CD14-positive monocyte (primary cell): Measurements from ENCODE around the gene RNF17. TPM values are rescaled to one million over a fixed set of nuclear protein-coding genes. Genes with fewer than 3 reads are reported as not detected.

Experiments used
- DNase-seq, 3 donors: peaks; one replicate each; pipeline ENCODE4 v3.0.0-alpha.2; 2011 to 2022
- H2AFZ ChIP-seq: 2 replicates; pipeline ENCODE4 v1.6.0; 2012; ENCODE audit warnings: mild to moderate bottlenecking, low read depth, low read length, inconsistent platforms; ENCODE audit not compliant: insufficient read depth, poor library complexity, severe bottlenecking
- H3K27ac ChIP-seq, 2 donors: 1 replicate in 1 of 2; 2 replicates in 1 of 2; pipeline ENCODE4 v1.5.1; 2012 to 2013; ENCODE audit warnings: low read length in 2 of 2, control low read depth in 1 of 2, inconsistent platforms in 1 of 2, low read depth in 1 of 2, mild to moderate bottlenecking in 1 of 2
- H3K27me3 ChIP-seq, 2 donors: one replicate each; pipeline versions ENCODE4 v1.6.0 to v1.6.1; 2011 to 2013; ENCODE audit warnings: low read length in 2 of 2; ENCODE audit not compliant: control insufficient read depth in 2 of 2, insufficient read depth in 2 of 2
- H3K36me3 ChIP-seq, 2 donors: replicated peaks in 1 of 2; 1 replicate in 1 of 2; 2 replicates in 1 of 2; pipeline versions ENCODE4 v1.5.1 to v1.6.1; 2012 to 2013; ENCODE audit warnings: low read length in 2 of 2, control low read depth in 1 of 2, inconsistent platforms in 1 of 2, mild to moderate bottlenecking in 1 of 2; ENCODE audit not compliant: insufficient read depth in 2 of 2, control insufficient read depth in 1 of 2
- H3K4me1 ChIP-seq, 2 donors: 1 replicate in 1 of 2; 2 replicates in 1 of 2; pipeline versions ENCODE4 v1.5.1 to v1.6.1; 2012 to 2013; ENCODE audit warnings: low read length in 2 of 2, control low read depth in 1 of 2, inconsistent platforms in 1 of 2, mild to moderate bottlenecking in 1 of 2, moderate library complexity in 1 of 2; ENCODE audit not compliant: insufficient read depth in 2 of 2, control insufficient read depth in 1 of 2
- H3K4me2 ChIP-seq: replicated peaks from 2 replicates; pipeline ENCODE3; 2012; ENCODE audit warnings: low read length, moderate library complexity, mild to moderate bottlenecking; ENCODE audit not compliant: poor library complexity, severe bottlenecking; ENCODE audit errors: extremely low read depth
- H3K4me3 ChIP-seq, 3 experiments: fragments of 200-600 bp in 1 of 3; sonication (generic) in 1 of 3; replicated peaks in 1 of 3; 1 replicate in 2 of 3; 2 replicates in 1 of 3; pipeline ENCODE4 v1.5.1; 2011 to 2013; ENCODE audit warnings: low read length in 3 of 3, mild to moderate bottlenecking in 3 of 3, control low read depth in 2 of 3, low read depth in 2 of 3, inconsistent platforms in 1 of 3, moderate library complexity in 1 of 3
- H3K79me2 ChIP-seq: 2 replicates; pipeline ENCODE4 v1.6.0; 2012; ENCODE audit warnings: mild to moderate bottlenecking, control low read depth, inconsistent platforms, low read length, moderate library complexity; ENCODE audit not compliant: insufficient read depth
- H3K9ac ChIP-seq: 2 replicates; pipeline ENCODE4 v1.6.0; 2017; ENCODE audit warnings: low read length, mild to moderate bottlenecking; ENCODE audit not compliant: insufficient read depth, poor library complexity, severe bottlenecking
- H3K9me3 ChIP-seq, 2 donors: replicated peaks in 1 of 2; 1 replicate in 1 of 2; 2 replicates in 1 of 2; pipeline versions ENCODE4 v1.5.1 to v1.6.1; 2012 to 2013; ENCODE audit warnings: low read length in 2 of 2, control low read depth in 1 of 2; ENCODE audit not compliant: control insufficient read depth in 1 of 2, insufficient read depth in 1 of 2
- H4K20me1 ChIP-seq: 2 replicates; pipeline ENCODE4 v1.6.0; 2012; ENCODE audit warnings: mild to moderate bottlenecking, low read length, control low read depth, moderate library complexity; ENCODE audit not compliant: insufficient read depth
- H3K27ac Mint-ChIP-seq, 7 donors: one replicate each; pipeline ENCODE4 v1.8.0; 2020; ENCODE audit warnings: mild to moderate bottlenecking in 7 of 7, mixed read lengths in 7 of 7, moderate library complexity in 6 of 7, inconsistent platforms in 2 of 7
- H3K27me3 Mint-ChIP-seq, 3 donors: one replicate each; pipeline ENCODE4 v1.8.0; 2021 to 2022; ENCODE audit warnings: low read depth in 3 of 3, mild to moderate bottlenecking in 3 of 3, mixed read lengths in 3 of 3, moderate library complexity in 3 of 3, inconsistent platforms in 1 of 3
- H3K36me3 Mint-ChIP-seq, 2 donors: one replicate each; pipeline ENCODE4 v1.8.0; 2020; ENCODE audit warnings: mixed read lengths in 2 of 2, inconsistent platforms in 1 of 2, mild to moderate bottlenecking in 1 of 2
- H3K4me1 Mint-ChIP-seq: one replicate; pipeline ENCODE4 v1.8.0; 2020; ENCODE audit warnings: mild to moderate bottlenecking, mixed read lengths
- H3K4me3 Mint-ChIP-seq, 2 donors: one replicate each; pipeline ENCODE4 v1.8.0; 2020; ENCODE audit warnings: mild to moderate bottlenecking in 2 of 2, mixed read lengths in 2 of 2, moderate library complexity in 1 of 2
- H3K9me3 Mint-ChIP-seq, 7 donors: one replicate each; pipeline ENCODE4 v1.8.0; 2020 to 2022; ENCODE audit warnings: mixed read lengths in 7 of 7, mild to moderate bottlenecking in 6 of 7, moderate library complexity in 6 of 7, inconsistent platforms in 2 of 7
- WGBS: methylation state at CpG from one replicate; pipeline ENCODE4 v1.1.5; 2013; ENCODE audit warnings: missing lambda C conversion rate; ENCODE audit not compliant: insufficient coverage; 5-methylcytosine and 5-hydroxymethylcytosine counted together
- intact Hi-C, 2 donors: fragments of 100-400 bp; cut with micrococcal nuclease; formaldehyde crosslinking; loops; one replicate each; pipeline versions ENCODE4 v1.15.0 to v1.15.1; 2023
- polyA plus RNA-seq, 3 donors: library from polyadenylated mRNA; depleted of rRNA in 1 of 3; unstranded in 2 of 3; stranded (reverse) in 1 of 3; fragments of 300-500 nt in 2 of 3; fragments of >200 nt in 1 of 3; fragmentation: Illumina TruSeq in 2 of 3; gene quantifications; 1 replicate in 2 of 3; 2 replicates in 1 of 3; pipeline ENCODE4 v1.2.3, GENCODE V29; 2012 to 2021
- TF ChIP-seq, protein P1 (sequence below): fragments of 200-600 bp; IDR thresholded peaks from one replicate; pipeline ENCODE4 v1.8.0; 2022; ENCODE audit warnings: antibody characterized with exemption, mild to moderate bottlenecking

RNF17 gene
- polyA plus RNA-seq, 3 donors, result not detected

DNA sequence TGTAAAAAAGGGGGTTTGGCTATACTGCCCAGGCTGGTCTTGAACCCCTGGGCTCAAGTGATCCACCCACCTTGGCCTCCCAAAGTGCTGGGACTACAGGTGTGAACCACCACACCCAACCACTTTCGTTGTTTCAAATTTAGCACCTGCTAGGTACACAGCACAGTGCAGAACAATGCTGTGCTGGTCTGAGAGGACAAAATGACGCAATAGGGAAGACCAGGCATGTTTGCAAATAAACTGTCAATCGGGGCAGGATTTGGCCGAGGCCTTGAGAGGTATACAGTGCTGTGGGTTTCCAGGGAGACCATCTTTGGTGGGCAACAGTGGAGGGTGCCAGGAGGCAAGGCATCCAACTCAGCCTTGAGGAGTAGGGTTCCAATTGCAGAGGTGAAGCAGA is 46.8 kb upstream of the RNF17 start:
- peaks cover 6% of the 10 kb centered on the region for H3K4me1 Mint-ChIP-seq
- Histone ChIP-seq H3K27me3 (no peaks in the 10 kb centered on the region), H3K36me3 (no peaks in the 10 kb centered on the region), H3K4me2 (no peak overlapping the region), H3K27ac (no peak overlapping the region), H4K20me1 (no peaks in the 10 kb centered on the region), H3K79me2 (no peaks in the 10 kb centered on the region), H3K4me1 (no peaks in the 10 kb centered on the region), H3K9me3 (no peaks in the 10 kb centered on the region), H3K4me3 (no peak overlapping the region), H3K9ac (no peak overlapping the region), H2AFZ (no peak overlapping the region)
- H3K27me3 Mint-ChIP-seq, result peaks cover 0 to 8% (median 4%) of the 10 kb centered on the region in 3 donors
- H3K4me3 Mint-ChIP-seq, result no peak overlapping the region
- intact Hi-C loops, result no loop called here
- TF ChIP-seq, protein P1, sequence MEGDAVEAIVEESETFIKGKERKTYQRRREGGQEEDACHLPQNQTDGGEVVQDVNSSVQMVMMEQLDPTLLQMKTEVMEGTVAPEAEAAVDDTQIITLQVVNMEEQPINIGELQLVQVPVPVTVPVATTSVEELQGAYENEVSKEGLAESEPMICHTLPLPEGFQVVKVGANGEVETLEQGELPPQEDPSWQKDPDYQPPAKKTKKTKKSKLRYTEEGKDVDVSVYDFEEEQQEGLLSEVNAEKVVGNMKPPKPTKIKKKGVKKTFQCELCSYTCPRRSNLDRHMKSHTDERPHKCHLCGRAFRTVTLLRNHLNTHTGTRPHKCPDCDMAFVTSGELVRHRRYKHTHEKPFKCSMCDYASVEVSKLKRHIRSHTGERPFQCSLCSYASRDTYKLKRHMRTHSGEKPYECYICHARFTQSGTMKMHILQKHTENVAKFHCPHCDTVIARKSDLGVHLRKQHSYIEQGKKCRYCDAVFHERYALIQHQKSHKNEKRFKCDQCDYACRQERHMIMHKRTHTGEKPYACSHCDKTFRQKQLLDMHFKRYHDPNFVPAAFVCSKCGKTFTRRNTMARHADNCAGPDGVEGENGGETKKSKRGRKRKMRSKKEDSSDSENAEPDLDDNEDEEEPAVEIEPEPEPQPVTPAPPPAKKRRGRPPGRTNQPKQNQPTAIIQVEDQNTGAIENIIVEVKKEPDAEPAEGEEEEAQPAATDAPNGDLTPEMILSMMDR, result no peak
- H3K27ac Mint-ChIP-seq, result no peak overlapping the region
- 56% methylated on average over 3 of the region's 4 CpGs for WGBS
- DNase-seq, result no peak
- peaks cover 0 to 1% (median 0%) of the 10 kb centered on the region in 7 donors for H3K9me3 Mint-ChIP-seq
- no peaks in the 10 kb centered on the region for H3K36me3 Mint-ChIP-seq

DNA sequence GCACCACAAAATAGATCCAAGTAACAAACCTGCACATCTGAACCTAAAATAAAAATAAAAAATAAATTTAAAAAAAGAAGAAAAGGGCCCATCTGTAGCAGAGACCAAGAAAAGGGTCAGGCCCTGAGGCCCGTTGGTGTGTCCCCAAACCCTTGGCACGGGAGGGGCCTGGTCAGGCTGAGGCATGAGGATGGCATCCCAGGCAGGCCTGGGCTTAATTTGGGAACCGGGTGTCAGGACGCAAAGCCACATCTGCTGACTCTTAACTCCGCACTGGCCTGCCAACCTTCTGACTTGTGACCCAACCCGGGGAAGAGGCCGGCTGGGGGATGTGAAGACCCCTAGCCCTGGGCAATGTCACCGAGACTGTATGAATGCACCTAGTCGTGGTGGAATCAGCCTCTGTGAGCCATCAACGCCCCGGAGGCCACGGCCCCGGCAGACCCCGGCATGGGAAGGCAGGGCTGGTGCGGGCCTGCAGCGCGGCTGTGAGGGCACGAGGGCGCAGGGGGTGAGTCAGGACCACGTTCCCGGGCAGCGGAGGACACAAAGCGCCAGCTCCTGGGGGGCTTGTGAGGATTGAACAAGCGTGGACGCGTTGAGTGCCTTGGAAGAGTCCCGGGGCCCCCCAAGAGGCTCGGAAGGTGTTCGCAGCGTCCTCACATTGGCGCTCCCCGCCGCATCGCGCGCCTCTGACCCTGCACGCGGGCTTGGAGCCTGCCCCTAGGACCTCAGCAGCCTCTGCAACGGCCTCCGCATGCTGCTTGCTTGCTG is 45.6 kb upstream of the RNF17 start:
- WGBS, result 97% methylated on average over 40 of the region's 40 CpGs
- no peaks in the 10 kb centered on the region for H3K79me2 ChIP-seq
- H4K20me1 ChIP-seq, result no peaks in the 10 kb centered on the region

More for the DNA sequence above, 45.6 kb upstream of the RNF17 start:
- no peak overlapping the region for H3K4me3 Mint-ChIP-seq
- Histone ChIP-seq H3K36me3 (no peaks in the 10 kb centered on the region), H3K27ac (no peak overlapping the region), H3K27me3 (no peaks in the 10 kb centered on the region), H3K9me3 (no peaks in the 10 kb centered on the region), H3K9ac (no peak overlapping the region), H2AFZ (no peak overlapping the region), H3K4me2 (no peak overlapping the region), H3K4me1 (no peaks in the 10 kb centered on the region), H3K4me3 (no peak overlapping the region)
- H3K27me3 Mint-ChIP-seq, result peaks cover 0 to 8% (median 4%) of the 10 kb centered on the region in 3 donors
- no peaks in the 10 kb centered on the region for H3K36me3 Mint-ChIP-seq
- intact Hi-C loops, result no loop called here
- DNase-seq, result no peak
- peaks cover 0 to 1% (median 0%) of the 10 kb centered on the region in 7 donors for H3K9me3 Mint-ChIP-seq
- H3K4me1 Mint-ChIP-seq, result peaks cover 6% of the 10 kb centered on the region
- no peak overlapping the region for H3K27ac Mint-ChIP-seq
- TF ChIP-seq, protein P1, result no peak
